NCI-H446 (cell line): ENCODE data around the gene UBR2.
"Not testable (repeated sequence)": the region's sequence is repeated elsewhere in the genome, so short reads cannot be mapped to it uniquely, and the experiment has no call there.

Experiments used
- DNase-seq, 2 experiments: peaks; one replicate each; lab custom pipeline; 2025; lab: John Stamatoyannopoulos, UW

Gene UBR2

DNA sequence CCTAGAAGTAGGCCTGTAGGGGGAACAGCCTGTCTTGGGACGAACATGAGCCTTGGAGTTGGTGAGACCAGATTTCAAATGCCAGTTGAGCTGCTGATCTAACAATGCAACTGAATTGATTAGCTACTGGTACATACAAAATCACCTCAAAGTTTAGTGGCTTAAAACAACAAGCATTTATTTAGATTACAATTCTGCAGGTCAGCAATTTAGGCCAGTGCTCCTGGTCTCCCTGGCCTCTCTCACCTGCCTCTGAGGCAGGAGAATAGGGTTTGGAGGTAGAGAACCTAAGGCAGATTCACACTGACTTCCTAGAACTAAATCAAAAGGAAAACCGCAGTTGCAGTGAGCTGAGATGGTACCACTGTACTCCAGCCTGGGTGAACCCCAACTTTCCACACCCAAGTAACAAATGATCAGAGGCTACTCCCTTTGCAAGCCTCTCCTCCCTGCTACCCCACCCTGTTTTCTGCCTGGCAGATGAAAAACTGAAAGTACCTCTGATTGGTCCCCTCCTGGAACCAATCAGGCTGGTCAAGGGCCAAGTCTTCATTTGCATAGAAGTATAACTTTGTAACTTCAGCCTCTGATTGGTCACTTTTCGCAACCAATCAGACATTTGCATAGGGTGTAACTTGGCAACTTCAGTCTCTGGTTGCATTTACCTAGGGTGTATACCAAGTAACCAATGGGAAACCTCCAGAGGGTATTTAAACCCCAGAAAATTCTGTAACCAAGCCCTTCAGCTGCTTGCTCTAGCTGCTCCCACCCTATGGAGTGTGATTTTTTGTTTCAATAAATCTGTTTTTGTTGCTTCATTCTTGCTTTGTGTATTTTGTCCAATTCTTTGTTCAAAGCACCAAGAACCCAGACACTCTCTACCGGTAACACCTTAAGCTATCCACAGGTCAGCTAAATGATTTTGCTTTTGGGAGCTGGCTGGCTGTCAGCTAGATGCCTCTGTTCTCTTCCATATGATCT is 8.1 kb upstream of the UBR2 start:
- peak in 1 of 2 experiments; percentile 34 for DNase-seq

GRCh38 chr6:42556462-42556861 is 7.4 kb upstream of the UBR2 start:
- DNase-seq, result no peak

DNA sequence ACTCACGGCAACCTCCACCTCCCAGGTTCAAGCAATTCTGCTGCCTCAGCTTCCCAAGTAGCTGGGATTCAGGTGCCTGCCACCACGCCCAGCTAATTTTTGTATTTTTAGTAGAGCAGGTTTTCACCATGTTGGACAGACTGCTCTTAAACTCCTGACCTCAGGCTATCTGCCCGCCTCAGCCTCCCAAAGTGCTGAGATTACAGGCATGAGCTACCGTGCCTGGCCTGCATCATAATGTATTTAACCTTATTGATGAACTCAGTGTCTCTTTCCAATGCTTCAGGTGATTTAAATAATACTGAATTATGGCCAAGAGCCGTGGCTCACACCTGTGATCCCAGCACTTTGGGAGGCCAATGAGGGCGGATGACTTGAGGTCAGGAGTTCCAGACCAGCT is 4.6 kb upstream of the UBR2 start:
- not testable (repeated sequence) for DNase-seq

DNA sequence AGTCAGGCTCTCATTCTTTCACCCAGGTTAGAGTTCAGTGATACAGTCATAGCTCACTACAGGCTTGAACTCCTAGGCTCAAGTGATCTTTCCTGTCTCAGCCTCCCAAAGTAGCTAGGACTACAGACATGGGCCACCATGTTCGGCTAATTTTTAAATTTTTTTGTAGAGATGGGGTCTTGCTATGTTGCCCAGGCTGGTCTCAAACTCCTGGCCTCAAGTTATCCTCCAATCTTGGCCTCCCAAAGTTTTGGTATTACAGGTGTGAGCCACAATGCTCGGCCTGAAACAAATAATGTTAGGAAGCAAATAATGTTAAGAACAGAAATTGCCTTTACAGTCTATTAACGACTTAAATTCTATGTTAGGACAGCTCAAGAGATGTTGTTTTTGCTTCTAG is 1.8 kb upstream of the UBR2 start:
- DNase-seq, result no peak

GRCh38 chr6:42562788-42563405 is 932 bp upstream of the UBR2 start:
- DNase-seq, result no peak

DNA sequence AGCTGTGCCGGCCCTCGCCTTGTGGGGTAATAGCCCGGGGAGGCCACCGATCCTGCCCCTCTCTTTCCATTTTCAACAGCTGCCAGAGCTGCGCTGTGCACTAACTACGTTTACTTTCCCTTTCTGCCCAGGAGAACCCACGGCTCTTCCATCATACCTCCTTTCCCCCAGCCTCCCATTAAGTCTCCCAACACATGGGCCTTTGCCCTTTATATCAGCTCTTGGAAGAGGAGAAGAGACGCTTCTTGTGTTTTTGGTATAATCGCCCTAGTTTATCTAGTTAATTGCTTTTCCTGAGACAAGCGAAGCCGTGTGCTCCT is 637 bp downstream of the UBR2 start:
- no peak for DNase-seq

GRCh38 chr6:42565823-42566613 is 2.2 kb downstream of the UBR2 start:
- no peak for DNase-seq

GRCh38 chr6:42566614-42567208 is 2.9 kb downstream of the UBR2 start:
- DNase-seq, result no peak

GRCh38 chr6:42567237-42567636 is 3.4 kb downstream of the UBR2 start:
- not testable (repeated sequence) for DNase-seq

DNA sequence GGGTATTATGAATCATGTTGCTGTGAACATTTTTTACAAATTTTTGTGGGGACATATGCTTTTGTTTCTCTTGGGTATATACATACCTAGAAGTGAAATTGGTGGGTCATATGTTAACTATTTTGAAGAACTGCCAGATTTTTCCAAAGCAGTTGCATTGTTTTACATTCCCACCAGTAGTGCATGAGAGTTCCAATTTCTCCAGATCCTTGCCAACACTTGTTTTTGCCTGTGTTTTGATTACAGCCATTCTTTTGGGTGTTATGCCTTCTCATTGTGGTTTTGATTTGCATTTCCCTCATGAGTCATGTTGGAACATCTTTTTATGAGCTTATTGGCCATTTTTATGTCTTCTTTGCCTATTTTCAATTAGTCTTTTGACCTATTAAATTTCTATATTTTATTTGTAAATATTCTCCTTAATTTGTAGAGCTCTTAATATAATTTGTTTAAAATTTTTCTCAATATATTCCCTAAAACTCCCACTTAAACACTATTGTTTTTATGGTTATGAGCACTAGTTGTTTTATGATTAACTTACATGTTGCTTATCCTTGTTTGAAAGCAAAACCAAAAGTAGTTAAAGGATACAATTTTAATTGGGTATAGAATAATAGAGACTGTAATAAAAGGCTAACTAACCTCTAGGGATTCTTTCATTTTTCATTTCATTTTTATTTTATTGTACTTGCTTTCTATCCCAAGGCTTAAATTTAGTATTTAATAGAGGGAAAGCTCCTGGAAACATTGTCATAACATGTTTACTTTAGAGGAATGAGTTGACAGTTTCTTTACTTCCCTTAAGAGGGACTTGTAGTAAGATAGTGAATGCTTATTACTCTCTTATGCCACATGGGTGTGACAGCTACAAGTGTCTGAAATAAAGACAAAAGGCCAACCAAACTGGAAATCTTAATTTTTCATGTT is 5.5 kb downstream of the UBR2 start:
- peak in 1 of 2 experiments; percentile 10 for DNase-seq

- no peak for DNase-seq
Observed at GRCh38 chr6:42571611-42572342, 7.9 kb downstream of the UBR2 start.

DNA sequence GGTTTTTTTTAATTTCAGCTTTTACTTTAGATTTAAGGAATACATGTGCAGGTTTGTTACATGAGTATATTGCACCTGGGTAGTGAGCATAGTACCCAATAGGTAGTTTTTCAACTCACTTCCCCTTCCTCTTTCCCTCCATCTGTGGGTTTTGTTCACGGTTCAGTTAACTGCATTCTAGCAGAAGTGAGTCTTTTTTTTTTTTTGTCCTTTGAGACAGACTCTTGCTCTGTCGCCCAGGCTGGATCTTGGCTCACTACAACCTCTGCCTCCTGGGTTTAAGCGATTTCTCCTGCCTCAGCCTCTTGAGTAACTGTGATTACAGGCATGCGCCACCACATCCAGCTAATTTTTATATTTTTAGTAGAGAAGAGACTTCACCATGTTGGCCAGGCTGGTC is 8.7 kb downstream of the UBR2 start:
- DNase-seq, result peak in 1 of 2 experiments; percentile 28

DNA sequence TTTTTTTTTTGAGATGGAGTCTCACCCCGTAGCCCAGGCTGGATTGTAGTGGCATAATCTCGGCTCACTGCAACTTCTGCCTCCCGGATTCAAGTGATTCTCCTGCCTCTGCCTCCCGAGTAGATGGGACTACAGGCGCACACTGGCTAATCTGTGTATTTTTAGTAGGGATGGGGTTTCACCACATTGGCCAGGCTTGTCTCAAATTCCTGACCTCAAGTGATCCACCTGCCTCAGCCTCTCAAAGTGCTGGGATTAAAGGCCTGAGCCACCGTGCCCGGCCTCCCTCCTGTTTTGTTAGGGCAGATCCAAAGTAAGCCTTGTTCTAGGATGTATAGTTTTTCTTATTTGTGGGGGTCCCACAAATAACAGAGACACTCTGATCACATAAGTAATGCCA is 12.7 kb downstream of the UBR2 start:
- not testable (repeated sequence) for DNase-seq

- DNase-seq, result no peak
Observed at GRCh38 chr6:42598300-42598699, 34.5 kb downstream of the UBR2 start.

GRCh38 chr6:42599558-42599957 is 35.7 kb downstream of the UBR2 start:
- no peak for DNase-seq

- no peak for DNase-seq
Observed at GRCh38 chr6:42604150-42604549, 40.3 kb downstream of the UBR2 start.

DNA sequence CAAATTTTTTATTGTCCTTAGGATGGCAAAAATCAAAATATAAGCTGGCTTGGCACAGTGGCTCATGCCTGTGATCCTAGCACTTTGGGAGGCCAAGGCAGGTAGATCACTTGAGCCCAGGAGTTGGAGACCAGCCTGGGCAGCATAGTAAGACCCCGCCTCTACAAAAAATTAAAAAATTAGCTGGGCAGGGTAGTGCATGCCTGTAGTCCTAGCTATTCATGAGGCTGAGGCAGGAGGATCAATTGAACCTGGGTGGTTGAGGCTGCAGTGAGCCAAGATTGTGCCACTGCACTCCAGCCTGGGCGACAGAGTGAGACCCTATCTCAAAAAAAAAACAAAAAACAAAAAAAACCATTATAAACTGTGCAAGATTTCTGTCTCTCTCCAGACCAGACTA is 40.9 kb downstream of the UBR2 start:
- not testable (repeated sequence) for DNase-seq

- DNase-seq, result no peak
Observed at GRCh38 chr6:42610416-42610815, 46.6 kb downstream of the UBR2 start.

DNA sequence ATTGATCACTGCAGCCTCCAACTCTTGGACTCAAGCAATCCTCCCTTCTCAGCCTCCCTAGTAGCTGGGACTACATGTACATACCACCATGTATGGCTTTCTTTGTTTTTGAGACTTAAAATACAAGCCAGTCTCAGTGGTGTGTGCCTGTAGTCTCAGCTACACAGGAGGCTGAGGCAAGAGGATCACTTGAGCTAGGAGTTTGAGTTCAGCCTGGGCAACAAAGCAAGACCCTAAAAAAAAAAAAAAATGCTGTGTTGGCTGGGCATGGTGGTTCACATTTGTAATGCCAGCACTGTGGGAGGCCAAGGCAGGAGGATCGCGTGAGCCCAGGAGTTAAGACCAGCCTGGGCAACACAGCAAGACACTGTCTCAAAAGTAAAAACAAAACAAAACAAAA is 51.7 kb downstream of the UBR2 start:
- no peak for DNase-seq

DNA sequence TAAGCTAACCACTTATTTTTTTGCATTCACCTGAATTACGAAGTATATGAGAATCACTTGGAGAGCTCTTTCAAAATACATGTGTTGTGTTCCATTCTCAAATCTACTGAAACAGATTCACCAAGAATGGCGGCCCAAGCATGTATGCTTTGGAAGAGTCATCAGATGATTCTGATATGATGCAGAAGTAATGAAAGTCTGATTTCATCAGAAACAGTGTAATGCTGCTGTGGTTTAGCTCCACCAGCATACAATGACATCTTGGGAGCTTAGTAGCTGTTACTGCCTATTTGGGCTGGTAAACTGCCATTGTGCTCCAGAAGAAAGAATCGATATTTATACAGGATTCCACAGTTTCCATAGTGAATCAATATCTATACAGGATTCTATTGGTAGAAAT is 52.9 kb downstream of the UBR2 start:
- no peak for DNase-seq
